ENCODE measurements around the gene SNN.

SNN gene

GRCh38 chr16:11677959-11678881, 10.0 kb downstream of the SNN start:
- Histone ChIP-seq H2BK12ac (ENCODE audit: low read length) (no peak overlapping the region), H2BK5ac (ENCODE audit: low read depth, low read length, poor library complexity) (no peak overlapping the region), H4K8ac (ENCODE audit: low read depth, low read length) (no peak overlapping the region), H3K36me3 (ENCODE audit: control insufficient read depth in 1 of 2, insufficient read depth in 2 of 2, low read length in 2 of 2) (peaks cover 43 to 44% of the 10 kb centered on the region in 2 experiments), H3K79me1 (ENCODE audit: low read length) (no peaks in the 10 kb centered on the region), H3K9me3 (ENCODE audit: insufficient read depth, low read depth, low read length) (peaks cover 2% of the 10 kb centered on the region), H3K27me3 (ENCODE audit: insufficient read depth, low read length) (no peaks in the 10 kb centered on the region), H3K79me2 (ENCODE audit: control insufficient read depth, insufficient read depth, low read length, poor library complexity) (peaks cover 2% of the 10 kb centered on the region), H3K18ac (ENCODE audit: low read length) (peak overlapping the region; percentile 24), H3K4ac (ENCODE audit: low read depth, low read length) (no peak overlapping the region), H4K91ac (ENCODE audit: low read depth, low read length) (no peak overlapping the region), H2AK5ac (ENCODE audit: low read length) (no peak overlapping the region), H4K12ac (ENCODE audit: low read depth, low read length) (no peak overlapping the region), H2BK120ac (ENCODE audit: insufficient read depth, low read length, poor library complexity) (no peak overlapping the region), H3K4me1 (ENCODE audit: control insufficient read depth in 1 of 2, insufficient read depth in 2 of 2, low read length in 2 of 2) (peaks cover 28 to 34% of the 10 kb centered on the region in 2 experiments), H3K4me3 (ENCODE audit: low read depth, low read length) (no peak overlapping the region), H3K14ac (ENCODE audit: low read length) (no peak overlapping the region), H2AFZ (ENCODE audit: insufficient read depth, low read length, poor library complexity) (no peak overlapping the region), H3K4me2 (ENCODE audit: low read length) (no peak overlapping the region), H3K23ac (ENCODE audit: low read length) (no peak overlapping the region), H3K9ac (ENCODE audit: low read length) (no peak overlapping the region), H3K27ac (ENCODE audit: low read depth, low read length) (no peak overlapping the region)
- DNase-seq: no peak
- WGBS (ENCODE audit: extremely low coverage, insufficient coverage, insufficient read length): no CpG with 5 or more reads among the region's 18 CpGs

- no peak for DNase-seq
- Histone ChIP-seq H3K27me3 (ENCODE audit: insufficient read depth, low read length) (no peaks in the 10 kb centered on the region), H3K27ac (ENCODE audit: low read depth, low read length) (no peak overlapping the region), H4K91ac (ENCODE audit: low read depth, low read length) (no peak overlapping the region), H3K23ac (ENCODE audit: low read length) (no peak overlapping the region), H3K79me1 (ENCODE audit: low read length) (no peaks in the 10 kb centered on the region), H3K4me2 (ENCODE audit: low read length) (no peak overlapping the region), H3K14ac (ENCODE audit: low read length) (no peak overlapping the region), H3K4ac (ENCODE audit: low read depth, low read length) (no peak overlapping the region), H2BK120ac (ENCODE audit: insufficient read depth, low read length, poor library complexity) (no peak overlapping the region), H3K4me3 (ENCODE audit: low read depth, low read length) (no peak overlapping the region), H3K36me3 (ENCODE audit: control insufficient read depth in 1 of 2, insufficient read depth in 2 of 2, low read length in 2 of 2) (peaks cover 42 to 51% of the 10 kb centered on the region in 2 experiments), H3K9me3 (ENCODE audit: insufficient read depth, low read depth, low read length) (peaks cover 2% of the 10 kb centered on the region), H2BK12ac (ENCODE audit: low read length) (no peak overlapping the region), H2BK5ac (ENCODE audit: low read depth, low read length, poor library complexity) (no peak overlapping the region), H2AK5ac (ENCODE audit: low read length) (no peak overlapping the region), H4K12ac (ENCODE audit: low read depth, low read length) (no peak overlapping the region), H3K9ac (ENCODE audit: low read length) (no peak overlapping the region), H3K4me1 (ENCODE audit: control insufficient read depth in 1 of 2, insufficient read depth in 2 of 2, low read length in 2 of 2) (peaks cover 18 to 25% of the 10 kb centered on the region in 2 experiments), H3K79me2 (ENCODE audit: control insufficient read depth, insufficient read depth, low read length, poor library complexity) (peaks cover 2% of the 10 kb centered on the region), H3K18ac (ENCODE audit: low read length) (no peak overlapping the region), H2AFZ (ENCODE audit: insufficient read depth, low read length, poor library complexity) (no peak overlapping the region), H4K8ac (ENCODE audit: low read depth, low read length) (no peak overlapping the region)
- no CpG with 5 or more reads among the region's 13 CpGs for WGBS (ENCODE audit: extremely low coverage, insufficient coverage, insufficient read length)
Observed at GRCh38 chr16:11679250-11679649, 11.0 kb downstream of the SNN start.

GRCh38 chr16:11679941-11680911, 12.0 kb downstream of the SNN start:
- no peak overlapping the region for H4K12ac ChIP-seq (ENCODE audit: low read depth, low read length)
- H3K4me3 ChIP-seq (ENCODE audit: low read depth, low read length): no peak overlapping the region
- H3K79me2 ChIP-seq (ENCODE audit: control insufficient read depth, insufficient read depth, low read length, poor library complexity): no peaks in the 10 kb centered on the region
- no peak for DNase-seq
- H3K14ac ChIP-seq (ENCODE audit: low read length): no peak overlapping the region
- no peak overlapping the region for H2AK5ac ChIP-seq (ENCODE audit: low read length)
- no peak overlapping the region for H4K91ac ChIP-seq (ENCODE audit: low read depth, low read length)
- H3K9me3 ChIP-seq (ENCODE audit: insufficient read depth, low read depth, low read length): no peaks in the 10 kb centered on the region
- no peak overlapping the region for H2AFZ ChIP-seq (ENCODE audit: insufficient read depth, low read length, poor library complexity)
- no peak overlapping the region for H3K4ac ChIP-seq (ENCODE audit: low read depth, low read length)
- H3K79me1 ChIP-seq (ENCODE audit: low read length): no peaks in the 10 kb centered on the region
- peaks cover 10 to 17% of the 10 kb centered on the region in 2 experiments for H3K4me1 ChIP-seq (ENCODE audit: control insufficient read depth in 1 of 2, insufficient read depth in 2 of 2, low read length in 2 of 2)
- no peak overlapping the region for H3K4me2 ChIP-seq (ENCODE audit: low read length)
- H3K27ac ChIP-seq (ENCODE audit: low read depth, low read length): no peak overlapping the region
- H3K9ac ChIP-seq (ENCODE audit: low read length): no peak overlapping the region
- H3K18ac ChIP-seq (ENCODE audit: low read length): no peak overlapping the region
- H2BK5ac ChIP-seq (ENCODE audit: low read depth, low read length, poor library complexity): no peak overlapping the region
- H3K36me3 ChIP-seq (ENCODE audit: control insufficient read depth in 1 of 2, insufficient read depth in 2 of 2, low read length in 2 of 2): peaks cover 47 to 59% of the 10 kb centered on the region in 2 experiments
- H2BK120ac ChIP-seq (ENCODE audit: insufficient read depth, low read length, poor library complexity): no peak overlapping the region
- H3K23ac ChIP-seq (ENCODE audit: low read length): no peak overlapping the region
- no CpG with 5 or more reads among the region's 12 CpGs for WGBS (ENCODE audit: extremely low coverage, insufficient coverage, insufficient read length)
- no peak overlapping the region for H4K8ac ChIP-seq (ENCODE audit: low read depth, low read length)
- H2BK12ac ChIP-seq (ENCODE audit: low read length): no peak overlapping the region
- no peaks in the 10 kb centered on the region for H3K27me3 ChIP-seq (ENCODE audit: insufficient read depth, low read length)

DNA sequence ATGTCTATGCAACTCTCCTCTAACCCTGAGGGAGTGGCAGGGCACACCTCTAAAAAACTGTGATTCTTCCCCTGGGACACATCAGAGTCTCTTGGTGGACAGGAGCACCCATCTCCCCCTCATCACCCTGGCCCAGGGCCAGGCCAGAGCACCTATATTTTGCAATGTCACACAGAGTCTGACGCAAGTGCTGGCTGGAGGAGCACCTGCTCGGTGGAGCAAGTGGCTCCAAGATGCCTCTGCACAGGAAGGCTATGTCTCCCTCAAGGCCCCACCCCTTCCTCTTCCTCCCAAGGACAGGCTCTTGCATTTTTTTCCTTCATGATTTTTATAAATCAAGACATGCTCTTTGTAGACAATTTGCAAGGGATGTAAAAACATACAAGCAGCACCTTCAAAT, 13.3 kb downstream of the SNN start:
- Histone ChIP-seq H3K36me3 (ENCODE audit: control insufficient read depth in 1 of 2, insufficient read depth in 2 of 2, low read length in 2 of 2) (peaks cover 39 to 52% of the 10 kb centered on the region in 2 experiments), H3K4me2 (ENCODE audit: low read length) (no peak overlapping the region), H3K23ac (ENCODE audit: low read length) (no peak overlapping the region), H3K27me3 (ENCODE audit: insufficient read depth, low read length) (no peaks in the 10 kb centered on the region), H3K79me1 (ENCODE audit: low read length) (no peaks in the 10 kb centered on the region), H3K4ac (ENCODE audit: low read depth, low read length) (no peak overlapping the region), H3K27ac (ENCODE audit: low read depth, low read length) (no peak overlapping the region), H3K9ac (ENCODE audit: low read length) (no peak overlapping the region), H2AFZ (ENCODE audit: insufficient read depth, low read length, poor library complexity) (no peak overlapping the region), H3K4me1 (ENCODE audit: control insufficient read depth in 1 of 2, insufficient read depth in 2 of 2, low read length in 2 of 2) (peaks cover 4 to 9% of the 10 kb centered on the region in 2 experiments), H3K4me3 (ENCODE audit: low read depth, low read length) (no peak overlapping the region), H2BK5ac (ENCODE audit: low read depth, low read length, poor library complexity) (no peak overlapping the region), H4K8ac (ENCODE audit: low read depth, low read length) (no peak overlapping the region), H2AK5ac (ENCODE audit: low read length) (no peak overlapping the region), H3K18ac (ENCODE audit: low read length) (no peak overlapping the region), H4K12ac (ENCODE audit: low read depth, low read length) (no peak overlapping the region), H2BK12ac (ENCODE audit: low read length) (no peak overlapping the region), H3K9me3 (ENCODE audit: insufficient read depth, low read depth, low read length) (no peaks in the 10 kb centered on the region), H3K14ac (ENCODE audit: low read length) (no peak overlapping the region), H3K79me2 (ENCODE audit: control insufficient read depth, insufficient read depth, low read length, poor library complexity) (no peaks in the 10 kb centered on the region), H4K91ac (ENCODE audit: low read depth, low read length) (no peak overlapping the region), H2BK120ac (ENCODE audit: insufficient read depth, low read length, poor library complexity) (no peak overlapping the region)
- WGBS (ENCODE audit: extremely low coverage, insufficient coverage, insufficient read length): no CpG with 5 or more reads among the region's 2 CpGs
- DNase-seq: no peak

Data from trophoblast cell (in vitro differentiated cells and primary cell).